Peyer's patch (tissue), 4 donors: ENCODE results near the gene ZFP36L2.

Experiments
- CTCF ChIP-seq, 6 experiments: fragments of 450-650 bp in 4 of 6; fragments of 200-600 bp in 2 of 6; sonication (generic) in 1 of 6; IDR thresholded peaks; one replicate each; pipeline ENCODE4 v1.5.1; 2017 to 2019; ENCODE audit warnings: antibody characterized with exemption in 6 of 6, mild to moderate bottlenecking in 3 of 6, moderate library complexity in 1 of 6
- POLR2A ChIP-seq, 2 donors: fragments of 450-650 bp; IDR thresholded peaks; one replicate each; pipeline ENCODE4 v1.5.1; 2017; ENCODE audit warnings: antibody characterized with exemption in 2 of 2, mild to moderate bottlenecking in 2 of 2, moderate library complexity in 2 of 2

- no peak for TF ChIP-seq POLR2A (IDR thresholded peaks at IDR 0.05)
- TF ChIP-seq CTCF (IDR thresholded peaks at IDR 0.05), result no peak
These were observed 9.8 kb downstream of the ZFP36L2 start for GRCh38 chr2:43216629-43217028.
